ENCODE measurements around the gene SNX12.
A peak's percentile ranks its signal among the peaks of the same experiment; 100 is the strongest.

GRCh38 chrX:71098302-71098701, 30.2 kb upstream of the SNX12 start:
- peak; percentile 62 for TF ChIP-seq CTCF (conservative IDR thresholded peaks at IDR 0.05; ENCODE audit: low read depth, low read length)
- no peak for TF ChIP-seq EZH2 (IDR thresholded peaks at IDR 0.05; ENCODE audit: low read length, unreplicated experiment)

Data from PC-3 (cell line).